Spinal cord (tissue), 10 donors: ENCODE data around the gene TRIM38. TPM values are rescaled to one million over a fixed set of nuclear protein-coding genes. Genes with fewer than 3 reads are reported as not detected.
A peak's percentile ranks its signal among the peaks of the same experiment; 100 is the strongest.

ENCODE experiments used
- DNase-seq, 6 donors: peaks; one replicate each; pipeline versions ENCODE4 v3.0.0 to v3.0.0-alpha.2; 2013 to 2015; ENCODE audit warnings: low spot score in 6 of 6, low read depth in 4 of 6
- H3K27ac ChIP-seq: one replicate; pipeline ENCODE4 v1.5.1; 2013; ENCODE audit warnings: low read depth, low read length, control low read depth
- H3K27me3 ChIP-seq: one replicate; pipeline ENCODE4 v1.6.1; 2013; ENCODE audit warnings: low read length; ENCODE audit not compliant: control insufficient read depth, insufficient read depth
- H3K36me3 ChIP-seq: one replicate; pipeline ENCODE4 v1.6.1; 2013; ENCODE audit warnings: low read length; ENCODE audit not compliant: control insufficient read depth, insufficient read depth
- H3K4me1 ChIP-seq: one replicate; pipeline ENCODE4 v1.6.1; 2013; ENCODE audit warnings: low read length; ENCODE audit not compliant: control insufficient read depth, insufficient read depth
- H3K4me3 ChIP-seq: one replicate; pipeline ENCODE4 v1.5.1; 2013; ENCODE audit warnings: low read depth, low read length, control low read depth
- H3K9me3 ChIP-seq: one replicate; pipeline ENCODE4 v1.6.1; 2013; ENCODE audit warnings: low read length; ENCODE audit not compliant: control insufficient read depth, insufficient read depth
- WGBS: methylation state at CpG from one replicate; pipeline ENCODE4 v1.1.5; 2013; ENCODE audit warnings: missing lambda C conversion rate; ENCODE audit not compliant: insufficient coverage; 5-methylcytosine and 5-hydroxymethylcytosine counted together
- polyA plus RNA-seq, 2 donors: library from polyadenylated mRNA; unstranded; fragments of 120-200 nt; gene quantifications; one replicate each; pipeline ENCODE4 v1.2.1, GENCODE V29; 2013; ENCODE audit not compliant: insufficient read length in 2 of 2
- total RNA-seq, 2 donors: library from RNA; depleted of rRNA in 1 of 2; stranded (reverse); fragments of 120-200 nt in 1 of 2; fragments of >200 nt in 1 of 2; gene quantifications; one replicate each; pipeline versions ENCODE4 v1.2.3 to v1.2.4, GENCODE V29; 2013 to 2014
- donor health status: healthy.

The TRIM38 gene
- total and polyA plus RNA-seq, 4 donors: 1.5 to 4.0 (median 2.8) TPM

- no peaks in the 10 kb centered on the region for H3K27me3 ChIP-seq
- no peak overlapping the region for H3K27ac ChIP-seq
- H3K4me1 ChIP-seq: no peaks in the 10 kb centered on the region
- no peak for DNase-seq
- no peak overlapping the region for H3K4me3 ChIP-seq
- H3K9me3 ChIP-seq: no peaks in the 10 kb centered on the region
- WGBS: 73% methylated on average over 5 of the region's 7 CpGs
- H3K36me3 ChIP-seq: no peaks in the 10 kb centered on the region
Measured at GRCh38 chr6:25951296-25952032, 11.1 kb upstream of the TRIM38 start.

- Histone ChIP-seq H3K4me3 (no peak overlapping the region), H3K9me3 (no peaks in the 10 kb centered on the region), H3K27ac (no peak overlapping the region), H3K4me1 (no peaks in the 10 kb centered on the region), H3K36me3 (no peaks in the 10 kb centered on the region), H3K27me3 (no peaks in the 10 kb centered on the region)
- DNase-seq: no peak
- no CpG with 5 or more reads among the region's 2 CpGs for WGBS
Measured at GRCh38 chr6:25952535-25952934, 10.1 kb upstream of the TRIM38 start.

- no peak for DNase-seq
- WGBS: 95% methylated on average over 2 of the region's 3 CpGs
- Histone ChIP-seq H3K36me3 (no peaks in the 10 kb centered on the region), H3K4me3 (no peak overlapping the region), H3K4me1 (no peaks in the 10 kb centered on the region), H3K27me3 (no peaks in the 10 kb centered on the region), H3K9me3 (no peaks in the 10 kb centered on the region), H3K27ac (no peak overlapping the region)
Measured at GRCh38 chr6:25953733-25954132, 8.9 kb upstream of the TRIM38 start.

- Histone ChIP-seq H3K27me3 (no peaks in the 10 kb centered on the region), H3K4me1 (no peaks in the 10 kb centered on the region), H3K36me3 (no peaks in the 10 kb centered on the region), H3K4me3 (no peak overlapping the region), H3K9me3 (no peaks in the 10 kb centered on the region), H3K27ac (no peak overlapping the region)
- no CpG with 5 or more reads among the region's 1 CpG for WGBS
- no peak for DNase-seq
Measured at GRCh38 chr6:25954756-25955155, 7.8 kb upstream of the TRIM38 start.

- H3K9me3 ChIP-seq: no peaks in the 10 kb centered on the region
- no peaks in the 10 kb centered on the region for H3K27me3 ChIP-seq
- H3K4me3 ChIP-seq: no peak overlapping the region
- no peak overlapping the region for H3K27ac ChIP-seq
- H3K4me1 ChIP-seq: no peaks in the 10 kb centered on the region
- DNase-seq: no peak
- 87% methylated on average over 2 of the region's 3 CpGs for WGBS
- H3K36me3 ChIP-seq: no peaks in the 10 kb centered on the region
Measured at GRCh38 chr6:25956226-25956625, 6.4 kb upstream of the TRIM38 start.

- Histone ChIP-seq H3K27me3 (no peaks in the 10 kb centered on the region), H3K27ac (no peak overlapping the region), H3K36me3 (no peaks in the 10 kb centered on the region), H3K4me1 (no peaks in the 10 kb centered on the region), H3K4me3 (no peak overlapping the region), H3K9me3 (no peaks in the 10 kb centered on the region)
- no peak for DNase-seq
- 91% methylated on average over 1 of the region's 3 CpGs for WGBS
Measured at GRCh38 chr6:25958700-25959162, 3.9 kb upstream of the TRIM38 start.

GRCh38 chr6:25959890-25960536 lies 2.6 kb upstream of the TRIM38 start:
- no peak for DNase-seq
- Histone ChIP-seq H3K27me3 (no peaks in the 10 kb centered on the region), H3K27ac (no peak overlapping the region)

GRCh38 chr6:25960734-25961133 lies 1.9 kb upstream of the TRIM38 start:
- no peaks in the 10 kb centered on the region for H3K9me3 ChIP-seq
- no peaks in the 10 kb centered on the region for H3K36me3 ChIP-seq
- H3K27me3 ChIP-seq: no peaks in the 10 kb centered on the region
- DNase-seq: no peak
- no CpG with 5 or more reads among the region's 3 CpGs for WGBS
- no peak overlapping the region for H3K27ac ChIP-seq
- H3K4me3 ChIP-seq: no peak overlapping the region
- H3K4me1 ChIP-seq: no peaks in the 10 kb centered on the region

More at GRCh38 chr6:25959890-25960536, 2.6 kb upstream of the TRIM38 start:
- no peaks in the 10 kb centered on the region for H3K36me3 ChIP-seq
- 80% methylated on average over 1 of the region's 2 CpGs for WGBS
- H3K4me1 ChIP-seq: no peaks in the 10 kb centered on the region
- no peak overlapping the region for H3K4me3 ChIP-seq
- no peaks in the 10 kb centered on the region for H3K9me3 ChIP-seq

- H3K9me3 ChIP-seq: no peaks in the 10 kb centered on the region
- no peak for DNase-seq
- no peak overlapping the region for H3K4me3 ChIP-seq
- H3K27ac ChIP-seq: peak overlapping the region; percentile 90
- whole genome bisulfite sequencing: 97% methylated on average over 2 of the region's 3 CpGs
- no peaks in the 10 kb centered on the region for H3K27me3 ChIP-seq
- no peaks in the 10 kb centered on the region for H3K36me3 ChIP-seq
- no peaks in the 10 kb centered on the region for H3K4me1 ChIP-seq
Measured at GRCh38 chr6:25961619-25962148, 918 bp upstream of the TRIM38 start.
